Limb (tissue), 2 donors: ENCODE results near the gene ADNP.

Experiments used
- DNase-seq, 2 donors: peaks; one replicate each; pipeline ENCODE4 v3.0.0-alpha.2; 2016; ENCODE audit errors: extremely low spot score in 2 of 2

The ADNP gene

DNA sequence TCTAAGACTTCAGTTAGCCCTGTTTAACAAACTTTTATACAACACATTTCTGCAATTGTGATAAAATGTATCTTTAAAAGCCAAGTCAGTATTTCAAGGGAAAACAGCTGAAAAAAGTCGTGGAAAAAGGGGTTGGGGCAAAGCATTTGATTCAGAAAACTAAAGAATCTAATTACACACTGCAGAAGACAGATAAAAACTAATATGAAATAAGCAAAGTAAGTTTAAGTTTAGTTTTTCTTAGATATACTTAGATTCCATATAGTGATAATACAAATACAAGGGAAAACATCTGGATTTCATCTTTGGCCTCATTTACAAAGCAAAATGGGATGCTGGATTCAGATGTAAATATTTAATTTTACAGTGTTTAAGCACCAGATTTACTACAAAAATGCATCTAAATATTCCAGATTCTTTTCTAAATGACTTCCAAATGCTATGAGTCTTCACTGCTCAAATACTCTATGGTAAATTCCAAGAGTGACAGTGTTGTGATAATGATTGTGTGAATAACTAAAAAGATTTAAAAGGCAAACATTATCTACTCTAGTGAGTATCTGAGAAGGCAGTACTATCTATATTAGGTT is 1.5 kb upstream of the ADNP start:
- DNase-seq: no peak

DNA sequence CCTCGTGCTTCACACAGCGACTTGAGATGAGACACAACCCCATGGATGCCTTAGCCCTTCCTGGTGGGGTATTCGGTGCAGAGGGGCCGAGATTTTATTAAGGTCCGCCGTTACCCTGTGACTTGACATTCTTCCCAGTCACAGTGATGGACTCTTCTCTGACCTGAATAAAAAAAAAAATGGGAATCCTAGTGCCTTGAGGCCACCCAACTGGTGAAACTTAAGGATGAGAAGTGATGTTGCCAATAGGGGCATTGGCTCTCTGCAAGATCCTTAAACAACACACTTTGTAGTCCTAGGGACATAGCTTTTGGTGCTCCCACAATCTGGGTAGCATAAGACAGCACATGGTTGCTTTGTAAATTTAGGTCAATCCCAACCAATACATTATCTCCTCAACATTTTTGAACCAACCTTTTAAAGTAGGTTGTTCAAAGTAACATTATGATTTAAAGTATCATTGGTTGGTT is 814 bp upstream of the ADNP start:
- DNase-seq: no peak

DNA sequence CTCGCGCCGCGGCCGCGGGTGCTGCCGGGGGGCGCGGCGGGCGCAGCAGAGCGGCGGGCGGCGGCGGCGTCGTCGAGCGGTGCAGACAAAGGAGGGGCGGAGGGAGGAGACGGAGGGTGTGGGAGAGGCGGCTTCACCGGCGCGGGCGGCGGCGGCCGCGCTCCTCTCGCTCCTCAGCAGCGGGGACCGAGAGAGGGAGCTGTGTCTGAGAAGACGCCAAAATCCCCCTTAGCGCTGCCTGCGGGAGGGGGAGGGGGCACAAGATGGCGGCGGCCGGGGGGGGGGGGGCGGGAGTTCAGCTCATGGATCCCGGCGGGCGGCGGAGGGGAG is 296 bp downstream of the ADNP start:
- peak in 1 of 2 donors; percentile 59 for DNase-seq

DNA sequence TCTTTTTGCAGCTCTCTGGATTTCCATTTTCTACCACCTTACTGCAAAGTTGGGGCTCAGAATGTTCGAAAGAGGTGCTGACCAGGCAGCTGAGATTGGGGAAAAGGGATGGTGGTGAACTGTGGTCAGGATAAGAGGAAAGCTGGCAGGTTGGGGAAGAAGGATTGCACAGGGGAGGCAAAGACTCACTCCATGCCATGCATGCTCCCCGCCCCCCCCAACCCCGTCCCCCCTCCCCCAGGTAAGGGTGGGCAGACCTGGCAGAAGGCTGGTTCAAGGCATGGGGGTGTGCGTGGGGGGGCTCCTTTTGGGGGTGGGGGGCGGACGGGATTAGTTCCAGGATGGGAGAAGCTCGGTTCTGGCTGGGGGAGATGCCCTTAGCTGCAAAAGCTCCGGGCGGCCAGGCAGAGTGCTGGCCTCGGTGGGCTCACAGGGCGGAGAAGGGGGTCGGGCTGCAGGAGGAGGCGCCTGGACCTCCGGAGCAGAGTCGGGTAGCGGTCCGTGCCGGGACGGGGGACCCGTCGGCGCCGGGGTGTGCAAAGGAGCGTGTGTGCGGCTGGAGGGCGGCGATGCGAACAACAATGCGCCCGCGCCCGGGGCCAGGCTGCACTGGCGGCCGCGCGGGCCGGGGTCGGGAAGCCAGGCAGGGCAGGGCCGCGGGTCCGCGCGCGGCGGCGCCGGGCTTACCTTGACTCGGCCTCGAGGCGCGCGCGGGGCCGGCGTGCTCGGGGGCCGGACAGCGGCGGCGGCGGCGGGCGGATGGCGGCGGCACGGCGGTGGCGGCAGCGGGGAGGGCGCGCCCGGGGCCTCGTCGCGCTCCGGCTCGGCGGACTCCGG is 880 bp downstream of the ADNP start:
- peak in 1 of 2 donors; percentile 67 for DNase-seq

DNA sequence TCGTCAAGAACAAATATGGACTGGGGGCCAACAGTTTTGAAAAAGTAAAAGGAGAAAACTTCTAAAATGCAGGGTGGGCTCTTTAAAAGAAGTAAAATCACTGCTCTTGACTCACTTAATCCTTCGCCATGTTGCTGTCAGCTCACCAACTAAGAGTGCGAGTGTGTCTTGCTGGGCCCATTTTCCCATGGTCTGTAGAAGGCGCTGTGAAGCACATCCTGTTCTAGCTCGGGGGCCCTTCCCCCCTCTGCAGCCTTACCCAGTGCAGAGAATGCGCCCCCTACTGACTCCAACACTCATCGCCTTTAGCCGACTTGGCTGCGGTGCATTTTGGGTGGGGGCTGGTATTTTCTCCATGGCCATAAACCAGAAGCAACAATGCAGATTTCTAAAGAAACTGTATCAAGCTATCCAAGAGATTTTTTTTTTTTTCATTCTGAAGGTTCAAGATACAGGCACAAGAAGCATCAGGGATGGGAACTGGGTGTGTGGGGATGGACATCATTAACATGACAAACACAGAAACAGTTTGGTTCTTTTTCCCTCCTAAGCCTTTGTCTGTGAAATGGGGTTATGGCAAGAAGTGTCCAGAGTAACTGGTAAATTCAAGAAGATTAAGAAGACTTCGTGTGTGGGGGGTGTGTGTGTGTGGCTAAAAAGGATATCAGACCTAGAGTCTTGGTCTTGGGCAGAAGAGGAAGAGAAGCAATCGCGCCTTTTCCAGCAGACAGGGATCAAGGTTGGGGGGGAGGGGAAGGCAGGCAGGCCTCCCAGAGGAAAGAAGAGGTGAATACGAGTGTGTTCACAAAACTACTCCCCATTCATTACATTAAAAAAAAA is 1.7 kb downstream of the ADNP start:
- peak; percentile 93 to 94 for DNase-seq

DNA sequence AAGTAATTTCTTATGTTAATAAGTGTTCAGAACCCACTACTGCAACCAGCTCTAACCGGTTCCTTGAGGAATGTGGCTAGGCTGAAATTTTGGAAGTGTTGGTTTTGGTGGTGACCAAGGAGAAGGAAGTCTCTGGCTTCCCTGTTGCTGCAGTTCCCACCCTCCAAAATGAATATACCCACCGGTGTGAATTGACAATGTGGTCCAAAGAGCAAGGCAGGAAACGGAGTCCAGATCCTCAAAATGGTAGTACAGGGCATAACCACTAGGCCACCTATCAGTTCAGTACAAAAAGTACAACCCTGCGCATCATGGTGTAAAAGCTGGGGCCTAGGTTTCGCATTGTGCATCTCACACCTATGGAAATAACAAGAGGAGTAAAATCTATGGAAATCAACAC is 2.8 kb downstream of the ADNP start:
- DNase-seq: no peak

DNA sequence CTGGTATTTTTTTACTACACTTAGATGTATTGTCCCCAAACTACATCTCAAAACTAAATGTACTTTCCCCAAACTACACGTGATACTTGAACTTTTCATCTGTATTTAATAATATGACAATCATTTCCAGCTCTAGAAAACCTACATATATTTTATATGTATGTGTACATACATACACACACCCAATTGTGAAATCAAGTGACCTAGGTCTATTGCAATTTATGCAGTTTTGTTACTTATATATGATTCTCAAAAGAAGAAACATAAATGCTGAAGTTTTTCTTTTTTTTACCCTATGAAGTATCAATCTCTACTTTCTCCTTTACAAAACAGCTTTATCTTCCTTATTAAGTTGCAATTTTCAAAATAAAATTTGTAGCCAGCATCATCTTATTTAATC is 4.7 kb downstream of the ADNP start:
- DNase-seq: no peak

DNA sequence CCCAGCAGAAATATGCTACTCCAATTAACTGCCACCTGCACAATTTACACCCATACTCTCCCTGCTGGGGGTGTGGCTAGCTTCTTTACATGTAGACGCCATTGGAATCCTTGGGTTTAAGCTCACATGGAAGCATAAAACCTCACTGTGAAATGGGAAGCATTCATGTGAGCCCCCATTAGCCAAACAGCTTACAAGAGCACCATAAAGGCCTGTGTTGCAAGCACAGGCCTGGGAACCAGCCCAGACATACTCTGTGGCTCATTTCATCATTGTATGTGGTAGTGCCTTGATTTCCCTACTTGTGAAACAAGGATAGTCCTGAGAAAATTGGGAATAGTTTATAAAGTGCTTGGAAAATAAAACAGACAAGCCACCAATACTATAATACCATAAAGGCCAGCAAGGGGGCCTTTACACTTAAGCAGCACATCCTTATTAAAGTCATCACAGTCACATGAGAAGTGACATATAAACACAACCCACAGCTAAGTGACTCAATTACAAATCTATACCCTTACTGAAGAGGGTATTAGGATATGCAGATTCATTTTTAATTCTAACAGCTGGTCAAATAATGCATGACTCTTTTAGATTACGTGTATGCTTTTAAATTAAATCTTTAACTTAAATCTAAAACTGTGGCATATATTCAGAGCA is 6.8 kb downstream of the ADNP start:
- no peak for DNase-seq

DNA sequence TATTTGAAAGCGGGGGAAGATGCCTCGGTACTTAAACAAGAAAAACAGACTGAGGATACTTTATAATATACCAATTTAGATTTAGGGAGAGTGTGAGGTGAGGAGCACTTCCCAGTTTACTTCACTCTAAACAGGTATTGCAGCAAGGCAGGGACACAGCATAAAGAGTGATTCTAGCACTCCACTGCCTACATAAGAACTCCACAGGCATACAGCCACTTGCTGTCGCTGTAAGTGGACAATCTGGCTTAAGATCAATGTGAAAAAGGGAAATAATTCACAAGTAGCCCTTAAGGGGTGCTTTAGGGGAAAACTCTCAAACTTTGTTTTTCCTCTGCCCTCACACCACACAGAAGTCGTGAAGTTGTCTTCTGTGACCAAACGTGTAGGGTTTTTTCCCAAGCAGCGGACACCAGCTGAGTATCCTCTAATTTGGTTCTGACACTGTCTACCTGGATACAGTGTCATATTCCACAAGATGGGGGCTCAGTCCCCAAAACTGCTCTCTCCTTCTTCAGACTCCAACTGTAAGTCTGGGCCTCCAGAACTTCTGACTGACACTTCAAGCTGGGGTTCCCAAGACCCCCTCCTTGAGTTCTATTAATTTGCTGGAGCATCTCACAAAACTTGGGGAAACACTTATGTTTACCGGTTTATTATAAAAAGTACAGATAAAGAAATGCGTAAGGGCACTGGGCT is 9.3 kb downstream of the ADNP start:
- DNase-seq: no peak

DNA sequence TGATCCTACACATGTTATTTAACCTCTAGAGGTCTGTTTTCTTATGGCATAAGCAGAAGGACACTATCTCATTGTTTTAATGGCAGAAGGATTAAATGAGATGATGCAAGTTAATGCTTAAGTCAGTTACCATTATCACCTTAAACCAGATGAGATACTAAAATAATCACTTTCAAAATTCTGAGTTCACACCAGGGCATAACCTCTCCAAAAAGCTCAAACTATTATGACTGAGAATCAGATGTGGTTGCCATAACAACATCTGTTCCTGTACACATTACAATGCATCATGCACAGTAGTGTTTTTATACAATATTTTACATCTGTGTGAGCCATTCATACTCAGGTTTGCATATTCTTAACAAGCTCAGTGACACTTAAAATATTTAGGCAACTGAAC is 10.2 kb downstream of the ADNP start:
- no peak for DNase-seq

DNA sequence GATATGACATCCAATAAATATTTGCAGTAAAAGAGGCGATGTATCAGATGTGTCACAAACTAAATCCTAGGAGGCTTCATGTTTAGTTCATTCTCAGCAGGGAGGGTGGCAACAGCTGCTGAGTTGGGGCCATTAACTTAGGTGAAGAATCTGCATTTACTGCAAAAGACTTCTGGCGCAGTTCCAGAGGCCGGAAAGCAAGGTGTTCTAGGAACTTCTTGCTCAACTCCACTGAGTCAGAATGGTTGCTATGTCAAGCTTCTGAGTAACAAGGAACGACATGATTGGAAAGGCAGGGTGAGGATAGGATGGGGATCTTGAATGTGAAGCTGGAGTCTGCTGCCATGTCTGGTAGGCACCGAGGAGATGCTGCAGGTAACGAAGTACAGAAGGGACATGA is 11.7 kb downstream of the ADNP start:
- no peak for DNase-seq

DNA sequence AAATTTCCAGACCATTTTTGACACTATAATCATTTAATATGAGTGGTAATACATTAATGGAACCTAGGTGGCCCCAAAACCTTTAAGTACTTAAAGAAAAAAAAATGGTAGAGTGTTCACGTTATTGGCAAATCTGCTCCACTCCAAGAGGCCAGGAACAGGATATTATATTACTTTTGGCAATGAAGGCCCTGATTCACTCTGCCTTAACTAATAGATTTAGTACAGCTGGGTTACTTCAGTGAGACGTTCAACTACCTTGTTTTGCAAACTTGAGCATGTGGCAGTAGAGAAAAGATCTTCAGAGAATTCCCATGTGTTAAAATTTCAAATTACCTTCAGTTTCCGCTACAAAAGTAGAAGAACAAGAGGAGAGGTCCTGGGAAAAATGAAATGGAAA is 12.8 kb downstream of the ADNP start:
- DNase-seq: no peak

DNA sequence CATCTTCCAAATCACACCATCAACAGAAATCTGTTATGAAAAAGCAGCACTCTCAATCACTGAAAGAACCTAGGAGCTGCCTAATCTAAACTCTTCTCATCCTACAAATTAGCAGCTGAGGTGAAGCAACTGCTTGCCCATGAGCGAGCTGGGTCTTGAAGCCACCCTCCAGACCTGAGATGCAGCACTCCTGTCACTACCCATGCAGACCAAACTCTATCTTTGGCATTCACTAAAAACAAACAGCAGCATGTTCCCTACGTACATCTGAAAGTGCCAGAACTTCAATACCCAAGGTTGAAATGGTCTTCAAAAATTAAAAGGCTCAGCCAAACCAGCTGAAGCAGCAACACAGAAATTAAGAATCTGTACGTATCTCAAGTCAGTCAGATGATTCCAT is 14.3 kb downstream of the ADNP start:
- no peak for DNase-seq

DNA sequence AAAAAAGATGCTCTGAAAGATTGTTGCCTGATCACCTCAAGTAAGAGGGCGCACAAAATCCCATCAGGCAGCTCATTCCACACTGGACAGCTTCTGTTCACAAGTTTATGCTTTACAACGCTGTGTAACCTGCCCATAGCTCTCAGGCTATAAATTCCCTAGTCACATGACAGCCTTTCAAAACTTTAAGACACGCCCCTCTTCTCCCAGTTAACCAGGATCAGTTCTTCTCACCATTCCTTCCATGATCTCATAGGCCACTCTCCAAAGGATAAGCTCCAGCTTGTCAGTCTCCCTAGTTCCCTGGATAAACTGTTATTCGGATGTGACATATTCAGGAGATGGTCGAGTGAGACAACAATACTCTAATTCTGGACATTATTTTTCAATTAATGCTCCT is 15.0 kb downstream of the ADNP start:
- DNase-seq: no peak

DNA sequence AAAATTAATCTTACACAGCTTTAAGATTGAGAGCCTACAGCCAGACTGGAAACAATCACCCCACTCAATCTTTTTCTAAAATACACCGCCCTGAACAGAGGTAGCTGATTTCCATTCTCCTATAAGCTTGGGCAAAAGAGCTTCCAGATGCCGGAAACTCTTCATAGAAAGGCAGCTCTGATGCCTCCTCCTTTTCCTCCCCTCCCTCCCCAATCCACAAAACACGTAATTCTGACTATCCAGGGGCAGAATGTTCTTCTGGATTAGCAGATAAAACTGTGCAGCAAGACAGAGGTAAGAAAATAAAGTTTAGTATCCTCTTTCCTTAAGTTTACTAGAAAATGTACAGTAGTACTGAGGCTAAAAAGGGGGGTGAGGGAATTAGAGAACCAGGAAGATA is 15.8 kb downstream of the ADNP start:
- DNase-seq: no peak

DNA sequence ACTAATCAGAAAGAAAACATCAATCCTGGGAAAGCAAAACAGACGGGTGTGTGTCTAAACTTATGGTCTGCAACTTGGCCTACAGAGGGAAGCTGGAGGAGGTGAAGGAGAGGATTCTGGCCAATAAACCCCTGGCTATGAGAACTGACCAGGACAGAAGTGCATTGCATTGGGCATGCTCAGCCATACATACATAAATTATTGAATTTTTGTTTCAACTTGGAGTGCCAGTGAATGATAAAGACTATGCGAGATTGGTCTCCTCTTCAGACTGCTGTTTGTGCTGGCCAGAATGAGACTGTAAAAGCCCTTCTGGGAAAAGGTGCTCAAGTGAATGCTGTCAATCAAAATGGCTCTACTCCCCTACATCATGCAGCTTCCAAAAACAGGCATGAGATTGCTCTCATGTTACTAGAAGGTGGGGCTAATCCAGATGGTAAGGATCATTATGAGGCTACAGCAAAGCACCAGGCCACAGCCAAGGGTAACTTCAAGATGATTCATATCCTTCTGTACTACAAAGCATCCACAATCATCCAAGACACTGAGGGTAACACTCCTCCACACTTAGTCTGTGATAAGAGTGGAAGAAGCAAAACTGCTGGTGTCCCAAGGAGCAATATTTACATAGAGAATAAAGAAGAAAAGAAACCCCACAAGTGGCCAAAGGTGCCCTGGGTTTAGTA is 17.4 kb downstream of the ADNP start:
- DNase-seq: no peak

DNA sequence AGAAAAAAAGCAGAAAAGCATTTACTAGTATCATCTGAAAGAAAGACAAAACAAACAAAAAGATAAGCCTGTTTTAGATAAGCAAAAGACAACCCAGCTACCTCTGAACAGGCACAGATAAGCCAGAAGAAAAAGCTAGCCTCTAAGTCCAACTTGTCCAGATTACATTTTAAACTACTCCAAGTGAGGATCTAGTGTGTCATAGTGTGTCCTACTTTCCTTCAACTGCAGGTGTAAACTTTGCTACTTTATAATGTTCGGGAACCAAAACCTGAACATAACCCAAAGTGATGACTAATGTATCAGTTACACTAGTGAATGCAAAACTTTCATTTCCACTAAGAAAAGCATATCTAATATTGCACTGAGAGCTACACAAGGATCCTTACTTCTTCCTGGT is 19.5 kb downstream of the ADNP start:
- no peak for DNase-seq

DNA sequence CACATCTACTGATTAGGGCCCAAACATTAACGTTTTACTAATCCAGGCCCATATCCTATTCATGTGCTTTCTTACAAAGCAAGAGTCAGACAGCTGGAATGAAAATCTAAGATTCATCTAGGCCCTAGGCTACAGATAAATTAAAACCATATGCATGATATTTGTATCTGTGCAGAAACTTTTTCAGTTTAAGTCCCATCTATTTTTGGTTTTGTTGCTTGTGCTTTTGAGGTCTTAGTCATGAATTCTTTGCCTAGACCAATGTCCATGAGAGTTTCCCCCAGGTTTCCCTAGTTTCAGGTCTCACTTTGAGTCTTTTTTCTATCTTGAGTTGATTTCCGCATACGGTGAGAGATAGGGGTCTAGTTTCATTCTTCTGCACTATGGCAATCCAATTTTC is 20.2 kb downstream of the ADNP start:
- DNase-seq: no peak

DNA sequence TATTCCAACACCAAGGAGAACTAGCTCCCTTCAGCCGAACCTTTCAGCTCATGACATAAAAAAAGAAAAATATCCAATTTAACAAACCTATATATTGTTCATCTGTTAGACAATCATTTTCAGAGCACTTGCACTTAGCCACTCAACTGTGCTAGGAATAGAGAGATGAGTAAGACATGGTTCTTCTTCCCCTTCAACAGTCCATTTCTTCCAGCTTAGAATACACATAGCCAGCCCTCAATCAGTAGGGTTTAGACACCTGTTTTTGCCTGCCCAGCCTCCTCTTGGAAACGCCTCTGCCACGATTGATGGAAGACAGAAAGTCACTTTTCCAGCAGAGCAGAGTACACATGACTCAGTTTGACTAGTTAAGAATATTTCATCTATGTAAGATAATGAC is 21.8 kb downstream of the ADNP start:
- DNase-seq: no peak

DNA sequence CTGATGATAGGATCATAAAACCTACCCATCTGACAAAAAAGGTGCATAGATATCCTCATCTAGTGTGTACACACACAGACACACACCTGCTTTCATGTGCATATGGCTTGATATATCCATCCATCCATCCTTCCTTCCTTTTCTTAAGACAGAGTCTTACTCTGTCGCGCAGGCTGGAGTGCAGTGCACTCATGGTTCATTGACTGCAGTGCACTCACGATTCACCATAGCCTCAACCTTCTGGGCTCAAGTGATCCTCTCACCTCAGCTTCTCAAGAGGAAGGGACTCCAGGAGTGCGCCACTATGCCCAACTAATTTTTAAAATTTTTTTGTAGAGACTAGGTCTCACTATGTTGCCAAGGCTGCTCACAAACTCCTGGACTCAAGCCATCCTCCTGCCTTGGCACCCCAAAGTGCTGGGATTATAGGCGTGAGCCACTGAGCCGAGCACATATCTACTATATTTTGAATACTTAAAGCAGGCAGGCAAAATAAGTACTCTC is 27.1 kb downstream of the ADNP start:
- no peak for DNase-seq
